ENCODE measurements around the gene WRAP53.
A peak's percentile ranks its signal among the peaks of the same experiment; 100 is the strongest.

The WRAP53 gene

GRCh38 chr17:7684851-7685532, 3.3 kb upstream of the WRAP53 start:
- no peak for DNase-seq

GRCh38 chr17:7685533-7686221, 2.6 kb upstream of the WRAP53 start:
- DNase-seq: peak; percentile 34 to 86

GRCh38 chr17:7686222-7687071, 1.8 kb upstream of the WRAP53 start:
- DNase-seq: peak in 1 of 2 experiments; percentile 86

GRCh38 chr17:7687072-7687907, 987 bp upstream of the WRAP53 start, which contains the start of gene TP53:
Gene TP53 (minus strand): TSS chr17:7687490. CDS start chr17:7676594, 10,896 bp downstream.
- peak; percentile 27 to 63 for DNase-seq

GRCh38 chr17:7688808-7689316, 585 bp downstream of the WRAP53 start:
- no peak for DNase-seq

GRCh38 chr17:7695586-7695985, 7.3 kb downstream of the WRAP53 start:
- no peak for DNase-seq

GRCh38 chr17:7697828-7698588, 9.7 kb downstream of the WRAP53 start:
- no peak for DNase-seq

- DNase-seq: no peak
These were observed 12.2 kb downstream of the WRAP53 start for GRCh38 chr17:7700510-7700909.

GRCh38 chr17:7701681-7702080, 13.4 kb downstream of the WRAP53 start:
- no peak for DNase-seq

GRCh38 chr17:7702776-7703175, 14.5 kb downstream of the WRAP53 start:
- DNase-seq: no peak

- DNase-seq: no peak
These were observed 15.6 kb downstream of the WRAP53 start for GRCh38 chr17:7703584-7704479.

- no peak for DNase-seq
These were observed 16.5 kb downstream of the WRAP53 start, which contains the start of gene EFNB3 for GRCh38 chr17:7704601-7705268. Gene EFNB3 (plus strand): TSS chr17:7705202. CDS start chr17:7705599, 397 bp downstream.

- no peak for DNase-seq
These were observed 17.3 kb downstream of the WRAP53 start for GRCh38 chr17:7705269-7706255.

- no peak for DNase-seq
These were observed 18.5 kb downstream of the WRAP53 start for GRCh38 chr17:7706631-7707354.

- no peak for DNase-seq
These were observed 19.2 kb downstream of the WRAP53 start for GRCh38 chr17:7707446-7707845.

GRCh38 chr17:7707858-7708750, 19.8 kb downstream of the WRAP53 start:
- no peak for DNase-seq

GRCh38 chr17:7709031-7709430, 20.8 kb downstream of the WRAP53 start:
- no peak for DNase-seq
